GF-D8 (cell line): Measurements from ENCODE around the gene TARS2.
A peak's percentile ranks its signal among the peaks of the same experiment; 100 is the strongest.

Source experiments
- DNase-seq: peaks from one replicate; lab custom pipeline; 2025; lab: John Stamatoyannopoulos, UW

TARS2 gene

GRCh38 chr1:150507912-150508864, 21.0 kb downstream of the TARS2 start, which contains the start of gene ECM1:
Gene ECM1, plus strand, starts transcription at chr1:150508109. Its CDS starts 101 bp downstream, at chr1:150508210.
- DNase-seq, result no peak

GRCh38 chr1:150508982-150509381, 21.8 kb downstream of the TARS2 start:
- no peak for DNase-seq

GRCh38 chr1:150511551-150511950, 24.3 kb downstream of the TARS2 start:
- DNase-seq, result no peak

GRCh38 chr1:150511985-150512660, 24.9 kb downstream of the TARS2 start:
- no peak for DNase-seq

- no peak for DNase-seq
Measured at GRCh38 chr1:150512846-150513245, 25.6 kb downstream of the TARS2 start.

- no peak for DNase-seq
Measured at GRCh38 chr1:150513351-150513791, 26.2 kb downstream of the TARS2 start.

GRCh38 chr1:150514260-150514659, 27.0 kb downstream of the TARS2 start:
- DNase-seq, result no peak

GRCh38 chr1:150514913-150515327, 27.7 kb downstream of the TARS2 start:
- DNase-seq, result no peak

- DNase-seq, result peak; percentile 87
Measured at GRCh38 chr1:150515328-150516049, 28.3 kb downstream of the TARS2 start, which contains the start of gene FALEC. Gene FALEC, plus strand, starts transcription at chr1:150515752.

- peak; percentile 10 for DNase-seq
Measured at GRCh38 chr1:150516050-150516591, 28.9 kb downstream of the TARS2 start.

GRCh38 chr1:150516616-150517015, 29.4 kb downstream of the TARS2 start:
- DNase-seq, result peak; percentile 43

- no peak for DNase-seq
Measured at GRCh38 chr1:150521196-150521968, 34.2 kb downstream of the TARS2 start.

- DNase-seq, result no peak
Measured at GRCh38 chr1:150525348-150525747, 38.1 kb downstream of the TARS2 start.

- DNase-seq, result no peak
Measured at GRCh38 chr1:150528196-150528595, 41.0 kb downstream of the TARS2 start.

- no peak for DNase-seq
Measured at GRCh38 chr1:150529017-150529416, 41.8 kb downstream of the TARS2 start.

- DNase-seq, result no peak
Measured at GRCh38 chr1:150530491-150531159, 43.4 kb downstream of the TARS2 start.

- no peak for DNase-seq
Measured at GRCh38 chr1:150532860-150533259, 45.6 kb downstream of the TARS2 start.

GRCh38 chr1:150534002-150534401, 46.8 kb downstream of the TARS2 start:
- no peak for DNase-seq

- DNase-seq, result no peak
Measured at GRCh38 chr1:150535511-150536287, 48.5 kb downstream of the TARS2 start.
